HCT116 (cell line): ENCODE measurements around the gene ALG1. TPM values are rescaled to one million over a fixed set of nuclear protein-coding genes. Genes with fewer than 3 reads are reported as not detected.

Experiments used
- ATAC-seq: fragments of 200-7000 bp; cut with Tn5 transposase; 2 replicates; pipeline ENCODE4 v1.9.1; 2020; ENCODE audit warnings: mild to moderate bottlenecking, moderate library complexity
- BruUV-seq: library from RNA; stranded (reverse); fragments of 400-500 nt; replicated peaks from 2 replicates; lab custom pipeline; 2021; lab: Mats Ljungman, UMichigan
- CTCF ChIA-PET: fragments of 300-600 bp; sonication (Branson Sonifier 250); formaldehyde crosslinking; loops from one replicate; lab custom pipeline; 2021; ENCODE audit warnings: antibody characterized with exemption; lab: Charles Lee
- POLR2A ChIA-PET: fragments of 300-600, 350-600 bp; sonication (Branson Sonifier 250); formaldehyde crosslinking; loops from one replicate; lab custom pipeline; 2021; ENCODE audit warnings: antibody characterized with exemption; lab: Charles Lee
- RAD21 ChIA-PET, 2 experiments: fragments of 300-600 bp; sonication (Branson Sonifier 250); formaldehyde crosslinking; loops; one replicate each; lab custom pipeline; 2023; ENCODE audit warnings: low total read pairs in 2 of 2; ENCODE audit not compliant: uncharacterized antibody in 2 of 2, unreplicated experiment in 2 of 2, low non-redundant PET in 1 of 2; lab: Charles Lee
- DNase-seq: peaks from one replicate; pipeline ENCODE4 v3.0.0-alpha.2; 2010; ENCODE audit warnings: low read depth, low spot score
- H2AFZ ChIP-seq: fragments of 200-600 bp; shearing (Covaris generic), sonication (generic); 2 replicates; pipeline ENCODE4 v1.6.1; 2017; ENCODE audit warnings: low read depth, mixed run types, mixed read lengths, antibody characterized with exemption, low read length; ENCODE audit not compliant: poor library complexity, severe bottlenecking
- H3K27ac ChIP-seq: 2 replicates; pipeline ENCODE4 v1.5.1; 2012; ENCODE audit warnings: low read depth, low read length
- H3K27me3 ChIP-seq: fragments of 200-600 bp; sonication (generic); 2 replicates; pipeline ENCODE4 v1.6.1; 2016; ENCODE audit warnings: mixed run types, low read length, mixed read lengths; ENCODE audit not compliant: insufficient read depth
- H3K36me3 ChIP-seq, 2 experiments: fragments of 200-500 bp in 1 of 2; fragments of 200-600 bp in 1 of 2; sonication (Bioruptor generic) in 1 of 2; sonication (generic) in 1 of 2; 2 replicates each; pipeline versions ENCODE4 v1.5.1 to v1.6.1; 2014 to 2016; ENCODE audit warnings: low read length in 2 of 2, inconsistent platforms in 1 of 2, mixed read lengths in 1 of 2, mixed run types in 1 of 2; ENCODE audit not compliant: insufficient read depth in 2 of 2, control insufficient read depth in 1 of 2
- H3K4me1 ChIP-seq, 2 experiments: fragments of 200-600 bp in 1 of 2; sonication (generic) in 1 of 2; 2 replicates each; pipeline versions ENCODE4 v1.5.1 to v1.6.1; 2012 to 2017; ENCODE audit warnings: low read length in 2 of 2, inconsistent platforms in 1 of 2, mild to moderate bottlenecking in 1 of 2, mixed read lengths in 1 of 2, mixed run types in 1 of 2, moderate library complexity in 1 of 2; ENCODE audit not compliant: insufficient read depth in 2 of 2, control insufficient read depth in 1 of 2
- H3K4me2 ChIP-seq: fragments of 200-600 bp; sonication (generic); 2 replicates; pipeline ENCODE4 v1.6.1; 2017; ENCODE audit warnings: mixed run types, low read length, mixed read lengths
- H3K4me3 ChIP-seq, 2 experiments: fragments of 200-600 bp in 1 of 2; sonication (generic) in 1 of 2; replicated peaks in 1 of 2; 2 replicates each; pipeline ENCODE4 v1.5.1; 2011 to 2016; ENCODE audit warnings: low read length in 2 of 2, control low read depth in 1 of 2, low read depth in 1 of 2, mild to moderate bottlenecking in 1 of 2, mixed read lengths in 1 of 2, mixed run types in 1 of 2
- H3K79me2 ChIP-seq: fragments of 200-600 bp; sonication (generic); 2 replicates; pipeline ENCODE4 v1.6.1; 2017; ENCODE audit warnings: mild to moderate bottlenecking, mixed run types, low read length, moderate library complexity, mixed read lengths; ENCODE audit not compliant: insufficient read depth
- H3K9ac ChIP-seq: fragments of 200-600 bp; sonication (generic); 2 replicates; pipeline ENCODE4 v1.6.1; 2016; ENCODE audit warnings: low read length, mixed read lengths
- H3K9me2 ChIP-seq: fragments of 200-600 bp; sonication (generic), shearing (Covaris generic); 2 replicates; pipeline ENCODE4 v1.6.1; 2017; ENCODE audit warnings: mixed run types, mild to moderate bottlenecking, moderate library complexity; ENCODE audit not compliant: insufficient read depth
- H3K9me3 ChIP-seq, 2 experiments: fragments of 200-500 bp in 1 of 2; fragments of 200-600 bp in 1 of 2; sonication (Bioruptor generic) in 1 of 2; sonication (generic) in 1 of 2; 2 replicates each; pipeline ENCODE4 v1.6.1; 2014 to 2017; ENCODE audit warnings: low read length in 2 of 2, mixed read lengths in 2 of 2, inconsistent platforms in 1 of 2, low read depth in 1 of 2, mild to moderate bottlenecking in 1 of 2, mixed run types in 1 of 2, moderate library complexity in 1 of 2; ENCODE audit not compliant: control insufficient read depth in 1 of 2, insufficient read depth in 1 of 2
- H4K20me1 ChIP-seq: fragments of 200-600 bp; sonication (generic), shearing (Covaris generic); 2 replicates; pipeline ENCODE4 v1.6.1; 2017; ENCODE audit warnings: mixed run types, mild to moderate bottlenecking, moderate library complexity; ENCODE audit not compliant: insufficient read depth
- CEBPB ChIP-seq: IDR thresholded peaks from 2 replicates; pipeline ENCODE4 v1.6.1; 2012; ENCODE audit warnings: low read depth
- EGR1 ChIP-seq: IDR thresholded peaks from 2 replicates; pipeline ENCODE4 v1.6.1; 2012; ENCODE audit warnings: low read depth
- EZH2 ChIP-seq: fragments of 200-600 bp; sonication (generic); IDR thresholded peaks from 2 replicates; pipeline ENCODE4 v1.6.1; 2017; ENCODE audit warnings: antibody characterized with exemption, mixed run types
- FOSL1 ChIP-seq: IDR thresholded peaks from 2 replicates; pipeline ENCODE4 v1.6.1; 2012; ENCODE audit warnings: low read depth
- JUND ChIP-seq: IDR thresholded peaks from 2 replicates; pipeline ENCODE4 v1.6.1; 2012
- POLR2A ChIP-seq: IDR thresholded peaks from 2 replicates; pipeline ENCODE4 v1.7.0; 2011; ENCODE audit warnings: borderline replicate concordance; ENCODE audit not compliant: insufficient read depth, insufficient read length; ENCODE audit errors: extremely low read depth
- POLR2AphosphoS5 ChIP-seq: IDR thresholded peaks from 2 replicates; pipeline ENCODE4 v1.6.1; 2011; ENCODE audit warnings: mild to moderate bottlenecking, low read depth, low read length, moderate library complexity
- RAD21 ChIP-seq: IDR thresholded peaks from 2 replicates; pipeline ENCODE4 v1.6.1; 2012; ENCODE audit warnings: low read depth, mild to moderate bottlenecking
- SIN3A ChIP-seq: IDR thresholded peaks from 2 replicates; pipeline ENCODE4 v1.6.1; 2012; ENCODE audit warnings: low read depth
- TCF7L2 ChIP-seq: IDR thresholded peaks from 2 replicates; pipeline ENCODE4 v1.7.0; 2011; ENCODE audit warnings: borderline replicate concordance, inconsistent platforms; ENCODE audit not compliant: insufficient read depth, insufficient read length; ENCODE audit errors: extremely low read depth
- YY1 ChIP-seq: IDR thresholded peaks from 2 replicates; pipeline ENCODE4 v1.6.1; 2011; ENCODE audit warnings: low read length, low read depth, moderate library complexity, mild to moderate bottlenecking; ENCODE audit not compliant: insufficient replicate concordance; ENCODE audit errors: extremely low read depth
- ZFX ChIP-seq: fragments of 450-650 bp; IDR thresholded peaks from 2 replicates; pipeline ENCODE4 v1.6.1; 2017
- intact Hi-C: fragments of 100-400 bp; cut with micrococcal nuclease; formaldehyde crosslinking; loops from 2 replicates; pipeline ENCODE4 v1.10.0; 2022
- total RNA-seq: library from RNA; stranded (reverse); gene quantifications from one replicate; pipeline ENCODE4 v1.2.1, GENCODE V29; 2021; ENCODE audit not compliant: unreplicated experiment
- TF ChIP-seq, protein P1 (sequence below): IDR thresholded peaks from 2 replicates; pipeline ENCODE4 v1.6.1; 2012
- TF ChIP-seq, protein P2 (sequence below), 3 experiments: fragments of 200-600 bp in 1 of 3; sonication (generic) in 1 of 3; IDR thresholded peaks in 2 of 3; conservative IDR thresholded peaks in 1 of 3; 2 replicates each; pipeline ENCODE4 v1.5.1; 2012 to 2017; ENCODE audit warnings: low read depth in 2 of 3, low read length in 2 of 3, antibody characterized with exemption in 1 of 3, borderline replicate concordance in 1 of 3, control low read depth in 1 of 3, mild to moderate bottlenecking in 1 of 3, mixed read lengths in 1 of 3, mixed run types in 1 of 3, moderate library complexity in 1 of 3; ENCODE audit not compliant: insufficient read depth in 1 of 3
- TF ChIP-seq, protein P3 (sequence below): IDR thresholded peaks from 2 replicates; pipeline ENCODE4 v1.6.1; 2012
- TF ChIP-seq, protein P4 (sequence below): IDR thresholded peaks from 2 replicates; pipeline ENCODE4 v1.6.1; 2012; ENCODE audit warnings: low read depth
- TF ChIP-seq, protein P5 (sequence below): IDR thresholded peaks from 2 replicates; pipeline ENCODE4 v1.6.1; 2011; ENCODE audit warnings: mild to moderate bottlenecking, low read length, moderate library complexity; ENCODE audit not compliant: insufficient replicate concordance; ENCODE audit errors: extremely low read depth

Gene ALG1
- total RNA-seq, 1 experiment from 2014 or later: 27.1 TPM

DNA sequence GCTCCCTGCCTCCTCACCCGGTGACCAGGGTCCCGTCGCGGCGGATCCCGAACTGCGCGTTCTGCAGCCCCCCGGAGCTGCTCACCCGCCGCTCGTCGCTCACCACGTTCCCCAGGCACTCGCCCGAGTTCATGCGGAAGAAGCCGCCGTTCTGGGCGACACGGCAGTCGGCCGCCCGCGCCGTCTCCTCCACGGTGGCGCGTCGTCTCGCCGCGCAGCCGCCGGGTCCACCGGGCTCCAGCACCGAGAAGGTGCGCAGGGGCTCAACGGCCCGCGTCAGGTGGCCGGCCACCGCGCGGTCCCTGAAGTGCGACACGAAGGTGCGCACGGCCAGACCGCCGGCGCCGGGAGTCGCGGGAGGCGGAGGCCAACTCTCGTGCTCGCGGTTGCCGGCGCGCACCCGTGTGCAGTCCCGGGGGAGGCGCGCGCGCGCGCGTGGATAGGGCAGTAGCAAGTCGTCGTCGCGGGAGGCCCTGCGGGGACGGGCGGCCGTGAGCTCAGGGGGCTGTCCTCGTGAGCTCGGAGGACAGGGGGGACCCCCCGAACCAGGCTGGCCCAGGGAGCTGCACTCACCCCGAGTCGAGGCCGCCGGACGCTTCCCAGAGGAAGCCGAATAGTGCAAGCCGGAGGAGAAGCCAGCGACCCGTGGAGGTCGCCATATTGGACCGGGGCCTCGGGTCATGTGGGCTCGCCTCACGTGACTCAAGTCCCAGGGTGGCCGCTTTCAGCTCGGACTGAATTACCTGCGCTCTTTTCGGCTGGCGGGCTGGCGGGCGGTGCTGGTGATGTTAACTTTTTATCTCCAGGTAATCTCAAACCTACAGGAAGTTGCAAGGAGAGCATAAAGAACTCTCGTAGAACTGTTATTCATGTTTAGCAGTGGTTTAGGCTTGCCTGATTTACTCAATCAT is 38.1 kb upstream of the ALG1 start, which contains the start of gene NAGPA:
TSS of gene NAGPA (minus strand) at position 680 of the 911 bp plus-strand sequence. CDS start at position 659, 21 bp downstream.
- Histone ChIP-seq H3K9me3 (no peaks in the 10 kb centered on the region), H3K79me2 (0 out of 2 replicates have a peak, but pooled peaks cover 6% of the 10 kb centered on the region), H4K20me1 (no peaks in the 10 kb centered on the region), H3K27ac (peak within 1 kb of the TSS; percentile 70), H3K27me3 (no peaks in the 10 kb centered on the region), H3K4me3 (peak within 1 kb of the TSS; percentile 74 to 94), H3K9me2 (no peaks in the 10 kb centered on the region), H3K4me2 (peak within 1 kb of the TSS; percentile 97), H2AFZ (peak within 1 kb of the TSS; percentile 90), H3K36me3 (no peaks in the 10 kb centered on the region), H3K9ac (peak within 1 kb of the TSS; percentile 81), H3K4me1 (peaks cover 10 to 27% of the 10 kb centered on the region in 2 experiments; a peak in 3 of 4 replicates)
- ATAC-seq: peak; percentile 86
- peak; percentile 74 for DNase-seq
- TF ChIP-seq EZH2 (no peak), JUND (no peak; the same call in 1 of the 2 replicates), ZFX (peak; percentile 81; the same call in 1 of the 2 replicates), TCF7L2 (peak; percentile 44), CEBPB (no peak), FOSL1 (no peak), RAD21 (no peak), POLR2AphosphoS5 (peak; percentile 65), YY1 (peak; percentile 99), POLR2A (peak; percentile 44), EGR1 (peak; percentile 35; the same call in 1 of the 2 replicates), SIN3A (peak; percentile 94)
- TF ChIP-seq, protein P1, sequence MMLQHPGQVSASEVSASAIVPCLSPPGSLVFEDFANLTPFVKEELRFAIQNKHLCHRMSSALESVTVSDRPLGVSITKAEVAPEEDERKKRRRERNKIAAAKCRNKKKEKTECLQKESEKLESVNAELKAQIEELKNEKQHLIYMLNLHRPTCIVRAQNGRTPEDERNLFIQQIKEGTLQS: no peak
- TF ChIP-seq, protein P2, sequence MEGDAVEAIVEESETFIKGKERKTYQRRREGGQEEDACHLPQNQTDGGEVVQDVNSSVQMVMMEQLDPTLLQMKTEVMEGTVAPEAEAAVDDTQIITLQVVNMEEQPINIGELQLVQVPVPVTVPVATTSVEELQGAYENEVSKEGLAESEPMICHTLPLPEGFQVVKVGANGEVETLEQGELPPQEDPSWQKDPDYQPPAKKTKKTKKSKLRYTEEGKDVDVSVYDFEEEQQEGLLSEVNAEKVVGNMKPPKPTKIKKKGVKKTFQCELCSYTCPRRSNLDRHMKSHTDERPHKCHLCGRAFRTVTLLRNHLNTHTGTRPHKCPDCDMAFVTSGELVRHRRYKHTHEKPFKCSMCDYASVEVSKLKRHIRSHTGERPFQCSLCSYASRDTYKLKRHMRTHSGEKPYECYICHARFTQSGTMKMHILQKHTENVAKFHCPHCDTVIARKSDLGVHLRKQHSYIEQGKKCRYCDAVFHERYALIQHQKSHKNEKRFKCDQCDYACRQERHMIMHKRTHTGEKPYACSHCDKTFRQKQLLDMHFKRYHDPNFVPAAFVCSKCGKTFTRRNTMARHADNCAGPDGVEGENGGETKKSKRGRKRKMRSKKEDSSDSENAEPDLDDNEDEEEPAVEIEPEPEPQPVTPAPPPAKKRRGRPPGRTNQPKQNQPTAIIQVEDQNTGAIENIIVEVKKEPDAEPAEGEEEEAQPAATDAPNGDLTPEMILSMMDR (IDR thresholded peaks at IDR 0.05 in 2 of 3, conservative IDR thresholded peaks at IDR 0.05 in 1 of 3; ENCODE audit: borderline replicate concordance in 1 of 3, insufficient read depth in 1 of 3, low read depth in 2 of 3, low read length in 2 of 3): no peak
- TF ChIP-seq, protein P3, sequence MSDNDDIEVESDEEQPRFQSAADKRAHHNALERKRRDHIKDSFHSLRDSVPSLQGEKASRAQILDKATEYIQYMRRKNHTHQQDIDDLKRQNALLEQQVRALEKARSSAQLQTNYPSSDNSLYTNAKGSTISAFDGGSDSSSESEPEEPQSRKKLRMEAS: peak; percentile 82
- TF ChIP-seq, protein P4, sequence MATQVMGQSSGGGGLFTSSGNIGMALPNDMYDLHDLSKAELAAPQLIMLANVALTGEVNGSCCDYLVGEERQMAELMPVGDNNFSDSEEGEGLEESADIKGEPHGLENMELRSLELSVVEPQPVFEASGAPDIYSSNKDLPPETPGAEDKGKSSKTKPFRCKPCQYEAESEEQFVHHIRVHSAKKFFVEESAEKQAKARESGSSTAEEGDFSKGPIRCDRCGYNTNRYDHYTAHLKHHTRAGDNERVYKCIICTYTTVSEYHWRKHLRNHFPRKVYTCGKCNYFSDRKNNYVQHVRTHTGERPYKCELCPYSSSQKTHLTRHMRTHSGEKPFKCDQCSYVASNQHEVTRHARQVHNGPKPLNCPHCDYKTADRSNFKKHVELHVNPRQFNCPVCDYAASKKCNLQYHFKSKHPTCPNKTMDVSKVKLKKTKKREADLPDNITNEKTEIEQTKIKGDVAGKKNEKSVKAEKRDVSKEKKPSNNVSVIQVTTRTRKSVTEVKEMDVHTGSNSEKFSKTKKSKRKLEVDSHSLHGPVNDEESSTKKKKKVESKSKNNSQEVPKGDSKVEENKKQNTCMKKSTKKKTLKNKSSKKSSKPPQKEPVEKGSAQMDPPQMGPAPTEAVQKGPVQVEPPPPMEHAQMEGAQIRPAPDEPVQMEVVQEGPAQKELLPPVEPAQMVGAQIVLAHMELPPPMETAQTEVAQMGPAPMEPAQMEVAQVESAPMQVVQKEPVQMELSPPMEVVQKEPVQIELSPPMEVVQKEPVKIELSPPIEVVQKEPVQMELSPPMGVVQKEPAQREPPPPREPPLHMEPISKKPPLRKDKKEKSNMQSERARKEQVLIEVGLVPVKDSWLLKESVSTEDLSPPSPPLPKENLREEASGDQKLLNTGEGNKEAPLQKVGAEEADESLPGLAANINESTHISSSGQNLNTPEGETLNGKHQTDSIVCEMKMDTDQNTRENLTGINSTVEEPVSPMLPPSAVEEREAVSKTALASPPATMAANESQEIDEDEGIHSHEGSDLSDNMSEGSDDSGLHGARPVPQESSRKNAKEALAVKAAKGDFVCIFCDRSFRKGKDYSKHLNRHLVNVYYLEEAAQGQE: no peak
- TF ChIP-seq, protein P5, sequence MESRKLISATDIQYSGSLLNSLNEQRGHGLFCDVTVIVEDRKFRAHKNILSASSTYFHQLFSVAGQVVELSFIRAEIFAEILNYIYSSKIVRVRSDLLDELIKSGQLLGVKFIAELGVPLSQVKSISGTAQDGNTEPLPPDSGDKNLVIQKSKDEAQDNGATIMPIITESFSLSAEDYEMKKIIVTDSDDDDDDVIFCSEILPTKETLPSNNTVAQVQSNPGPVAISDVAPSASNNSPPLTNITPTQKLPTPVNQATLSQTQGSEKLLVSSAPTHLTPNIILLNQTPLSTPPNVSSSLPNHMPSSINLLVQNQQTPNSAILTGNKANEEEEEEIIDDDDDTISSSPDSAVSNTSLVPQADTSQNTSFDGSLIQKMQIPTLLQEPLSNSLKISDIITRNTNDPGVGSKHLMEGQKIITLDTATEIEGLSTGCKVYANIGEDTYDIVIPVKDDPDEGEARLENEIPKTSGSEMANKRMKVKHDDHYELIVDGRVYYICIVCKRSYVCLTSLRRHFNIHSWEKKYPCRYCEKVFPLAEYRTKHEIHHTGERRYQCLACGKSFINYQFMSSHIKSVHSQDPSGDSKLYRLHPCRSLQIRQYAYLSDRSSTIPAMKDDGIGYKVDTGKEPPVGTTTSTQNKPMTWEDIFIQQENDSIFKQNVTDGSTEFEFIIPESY: peak; percentile 64
- intact Hi-C loops: no loop called here
- CTCF ChIA-PET: no interaction called here
- POLR2A ChIA-PET: interaction anchor here (0.9 kb wide), 1 partner anchor 27 kb away, joined by 4 read pairs; no protein-coding TSS in a partner anchor
- no TSS peak for BruUV-seq
- RAD21 ChIA-PET: no interaction called here
